Occipital lobe (tissue), 3 donors: Measurements from ENCODE around the gene CHRM4. TPM values are rescaled to one million over a fixed set of nuclear protein-coding genes. Genes with fewer than 3 reads are reported as not detected.

Experiments
- DNase-seq: peaks from one replicate; lab custom pipeline; 2025; lab: John Stamatoyannopoulos, UW
- small RNA-seq: library from RNA; depleted of rRNA; stranded (forward); fragments of <200 nt; gene quantifications from one replicate; pipeline ENCODE3, GENCODE V24; 2014
- total RNA-seq: library from RNA; depleted of rRNA; stranded (reverse); fragments of >200 nt; gene quantifications from one replicate; pipeline ENCODE4 v1.2.3, GENCODE V29; 2014

Gene CHRM4
- total RNA-seq, 1 donor from 2014 or later: 0.78 TPM

GRCh38 chr11:46347637-46348311 lies 43.8 kb downstream of the CHRM4 start:
- DNase-seq: no peak

- peak; percentile 86 for DNase-seq
These were observed 44.5 kb downstream of the CHRM4 start, which contains the start of gene DGKZ for GRCh38 chr11:46346886-46347636. TSS of gene DGKZ (plus strand) at chr11:46347463. CDS start at chr11:46347660, 197 bp downstream.

DNA sequence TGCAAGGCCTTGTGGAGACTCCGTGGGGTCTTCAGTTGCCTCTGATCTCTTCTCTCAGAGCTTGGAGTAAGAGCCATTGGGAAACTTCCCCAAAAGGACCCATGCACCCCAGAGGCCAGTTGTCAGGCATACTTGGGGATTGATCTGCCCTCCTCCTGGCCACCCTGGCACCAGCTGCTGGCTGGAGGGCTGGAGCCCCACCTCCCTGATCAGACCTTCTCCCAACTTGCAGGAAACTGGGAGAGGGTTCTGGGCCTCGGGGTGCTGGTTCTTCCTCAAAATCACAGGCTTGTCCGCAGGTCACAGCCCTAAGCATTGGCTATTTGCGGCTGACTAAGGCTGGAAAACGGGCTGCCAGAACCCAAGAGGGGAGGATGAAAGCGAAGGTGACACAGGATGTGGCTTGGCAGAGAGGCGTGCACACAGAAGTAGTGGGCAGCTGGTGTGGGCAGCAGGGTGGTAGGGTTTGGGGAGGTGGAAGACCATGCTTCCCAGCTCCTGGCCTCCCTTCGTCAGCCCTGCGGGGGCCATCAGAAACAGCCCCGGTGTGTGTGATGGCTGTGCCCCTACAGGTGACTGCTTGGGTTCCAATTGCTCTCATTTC lies 45.6 kb downstream of the CHRM4 start:
- no peak for DNase-seq

DNA sequence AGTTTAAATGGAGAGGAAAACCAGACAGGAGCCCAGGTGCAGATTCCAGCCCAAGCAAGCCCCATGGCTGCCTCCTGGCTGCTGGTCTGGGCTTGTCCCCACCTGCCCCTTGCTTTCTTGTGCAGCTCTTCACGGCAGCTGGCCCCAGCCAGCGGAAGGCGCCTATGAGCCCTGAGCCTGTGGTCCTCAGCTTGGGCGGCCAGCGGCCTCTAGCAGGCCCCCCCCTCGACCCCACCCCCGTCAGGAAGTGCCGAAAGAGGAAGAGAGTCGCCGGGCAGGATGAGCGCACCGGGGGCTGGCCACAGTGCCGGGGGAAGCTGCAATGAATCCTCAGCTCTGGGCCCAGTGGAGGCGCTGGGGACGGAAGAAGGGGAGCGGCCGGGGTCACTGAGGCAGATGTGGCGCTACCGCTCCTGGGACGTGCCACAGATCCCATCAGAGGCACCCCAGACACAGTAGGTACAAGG lies 46.4 kb downstream of the CHRM4 start:
- DNase-seq: no peak

- no peak for DNase-seq
These were observed 48.1 kb downstream of the CHRM4 start for GRCh38 chr11:46343520-46343919.

- DNase-seq: no peak
These were observed 49.3 kb downstream of the CHRM4 start for GRCh38 chr11:46342239-46342638.

DNA sequence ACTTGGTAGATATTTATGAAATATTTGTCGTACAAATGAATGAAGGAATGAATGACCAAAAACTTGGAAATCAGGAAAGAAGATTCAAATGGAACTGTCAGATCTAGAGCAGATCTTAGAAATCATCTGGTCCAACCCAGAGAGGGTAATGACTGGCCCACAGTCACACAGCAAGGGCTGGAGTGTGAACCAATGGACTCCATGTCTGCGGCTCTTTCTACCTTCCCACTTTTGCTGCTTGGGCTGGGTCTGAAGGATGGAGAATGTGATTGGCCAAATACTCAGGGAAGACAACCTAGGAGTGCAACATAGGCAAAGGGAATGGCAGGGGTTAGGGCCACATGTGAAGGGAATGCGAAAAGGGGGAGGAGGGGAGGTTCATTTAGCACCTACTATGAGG lies 50.1 kb downstream of the CHRM4 start:
- DNase-seq: no peak

GRCh38 chr11:46339816-46340215 lies 51.8 kb downstream of the CHRM4 start:
- no peak for DNase-seq

DNA sequence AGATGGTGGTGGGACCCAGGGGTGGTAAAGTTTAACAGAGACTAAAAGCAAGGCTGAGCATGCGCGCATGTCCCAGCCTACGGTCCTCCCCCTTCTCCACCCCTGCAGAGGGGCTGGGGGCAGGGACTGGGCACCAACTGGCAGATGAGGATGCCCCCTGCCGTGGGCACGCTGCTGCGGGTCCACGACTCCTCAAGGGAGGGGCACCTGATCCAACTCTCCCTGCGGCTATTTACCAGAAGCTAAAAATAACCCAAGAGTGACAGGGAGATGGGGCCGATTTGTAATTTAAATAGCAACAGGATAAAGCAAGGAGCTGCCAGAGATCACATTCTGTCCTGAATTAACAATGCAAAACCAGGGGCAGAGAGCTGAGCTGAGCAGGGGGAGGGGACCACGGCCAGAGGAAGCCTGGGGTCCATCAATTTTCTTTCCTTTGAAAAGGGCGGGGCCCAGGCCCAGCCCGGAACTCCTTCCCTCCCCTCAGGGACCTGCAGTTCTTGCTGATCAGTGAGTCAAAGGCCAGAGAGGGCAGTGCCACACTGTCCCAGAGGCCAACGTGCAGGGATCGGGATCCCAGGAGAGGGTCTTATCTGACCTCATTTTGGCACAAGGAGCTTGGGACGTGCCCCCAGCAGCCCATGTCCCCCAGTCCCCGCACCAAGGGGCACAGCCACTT lies 52.4 kb downstream of the CHRM4 start:
- no peak for DNase-seq

DNA sequence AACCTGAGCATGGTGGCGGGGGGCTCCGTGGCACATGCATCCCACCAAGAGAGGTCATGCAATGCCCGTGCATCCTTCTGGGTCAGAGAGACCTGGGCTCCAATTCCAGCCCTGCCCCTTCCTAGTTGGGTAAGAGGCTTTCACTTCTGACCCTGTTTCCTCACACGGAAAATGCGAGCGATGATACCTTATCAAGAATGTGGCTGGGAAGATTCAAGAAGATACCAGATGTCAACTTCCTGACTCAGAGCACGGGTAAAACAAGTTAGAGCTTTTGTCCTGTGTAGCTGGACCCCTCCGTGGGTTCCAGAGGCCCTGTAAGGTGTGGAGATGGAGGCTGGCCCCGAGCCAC lies 53.0 kb downstream of the CHRM4 start:
- DNase-seq: no peak

- no peak for DNase-seq
These were observed 53.8 kb downstream of the CHRM4 start for GRCh38 chr11:46337626-46338345.

DNA sequence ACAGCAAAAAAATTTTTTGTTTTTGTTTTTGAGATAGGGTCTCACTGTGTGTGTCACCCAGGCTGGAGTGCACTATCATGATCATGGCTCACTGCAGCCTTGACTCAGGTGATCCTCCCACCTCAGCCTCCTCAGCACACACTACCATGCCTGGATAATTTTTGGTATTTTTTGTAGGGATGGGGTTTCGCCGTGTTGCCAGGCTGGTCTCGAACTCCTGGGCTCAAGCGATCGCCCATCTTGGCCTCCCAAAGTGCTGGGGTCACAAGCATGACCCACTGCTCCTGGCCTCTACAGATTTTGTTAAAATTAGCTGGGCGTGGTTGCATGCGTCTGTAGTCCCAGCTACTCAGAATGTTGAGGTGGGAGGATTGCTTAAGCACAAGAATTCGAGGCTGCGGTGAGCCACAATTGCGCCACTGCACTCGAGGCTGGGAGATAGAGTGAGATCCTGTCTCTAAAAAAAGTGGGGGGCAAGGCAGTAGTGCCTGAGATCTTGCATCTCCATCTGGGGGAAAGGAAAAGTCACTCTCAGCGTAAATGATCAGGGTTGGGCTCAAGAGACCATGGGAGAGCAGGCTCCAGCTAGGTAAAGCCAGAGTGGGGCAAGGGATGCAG lies 54.9 kb downstream of the CHRM4 start:
- no peak for DNase-seq

GRCh38 chr11:46335890-46336562 lies 55.5 kb downstream of the CHRM4 start:
- peak; percentile 61 for DNase-seq

DNA sequence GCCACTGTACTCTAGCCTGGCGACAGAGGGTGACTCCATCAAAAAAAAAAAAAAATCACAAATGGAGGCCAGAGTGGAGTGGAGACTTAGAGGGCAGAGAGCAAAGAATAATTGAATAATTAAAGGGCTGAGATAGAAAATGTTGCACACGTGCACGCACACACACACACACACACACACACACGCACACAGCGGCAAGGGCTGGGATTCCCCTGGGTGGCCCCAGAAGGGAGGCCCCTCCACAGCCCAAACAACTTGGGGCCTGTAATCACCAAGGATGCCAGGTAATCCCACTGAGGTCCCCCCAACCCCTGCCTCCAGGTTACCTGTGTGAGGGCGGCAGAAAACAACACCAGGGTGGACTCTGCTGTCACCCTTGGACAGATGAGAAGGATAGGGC lies 56.3 kb downstream of the CHRM4 start:
- no peak for DNase-seq

DNA sequence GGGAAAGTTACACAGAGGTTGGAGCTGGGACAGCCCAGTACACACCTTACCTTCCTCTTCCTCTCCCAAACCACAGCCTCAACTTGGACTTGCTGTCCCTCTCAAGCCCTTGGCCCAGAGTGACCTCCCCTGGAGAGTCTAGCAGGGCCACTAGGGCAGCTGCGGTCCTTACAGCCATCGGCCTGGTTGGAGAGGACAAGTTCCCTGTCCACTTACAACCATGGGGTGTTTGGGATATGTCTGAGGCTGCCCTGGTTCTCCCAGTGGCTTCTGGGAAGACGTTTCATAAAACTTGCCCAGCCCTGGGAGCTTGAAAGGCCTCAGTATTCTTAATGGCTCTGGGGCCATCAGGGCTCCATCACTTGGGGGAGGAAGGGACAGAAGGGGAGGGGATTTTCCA lies 57.4 kb downstream of the CHRM4 start:
- no peak for DNase-seq

Small RNA genes within 50 kb of the gene (small RNA-seq; reads per million reads assigned to genes)
- not detected for gene MIR4688

Other genes starting within 250 kb of the CHRM4 start
- 1.2 TPM for gene CREB3L1, start 114.1 kb downstream of the CHRM4 start, total RNA-seq
- gene DGKZ, start 44.3 kb downstream of the CHRM4 start, total RNA-seq: 33.5 TPM
- gene MDK, start 10.1 kb downstream of the CHRM4 start, total RNA-seq: 15.1 TPM
- 27.1 TPM for gene AMBRA1, start 202.2 kb upstream of the CHRM4 start, total RNA-seq
- gene HARBI1, start 225.5 kb upstream of the CHRM4 start, total RNA-seq: 6.7 TPM
- gene ATG13, start 225.8 kb upstream of the CHRM4 start, total RNA-seq: 54.3 TPM